NOMO-1 (cell line): ENCODE data around the gene LRP1-AS.
A peak's percentile ranks its signal among the peaks of the same experiment; 100 is the strongest.
"Not testable (repeated sequence)": the region's sequence is repeated elsewhere in the genome, so short reads cannot be mapped to it uniquely, and the experiment has no call there.

Source experiments
- DNase-seq, 2 experiments: peaks; one replicate each; lab custom pipeline; 2025; ENCODE audit not compliant: unreplicated experiment in 2 of 2; lab: John Stamatoyannopoulos, UW

LRP1-AS gene

DNA sequence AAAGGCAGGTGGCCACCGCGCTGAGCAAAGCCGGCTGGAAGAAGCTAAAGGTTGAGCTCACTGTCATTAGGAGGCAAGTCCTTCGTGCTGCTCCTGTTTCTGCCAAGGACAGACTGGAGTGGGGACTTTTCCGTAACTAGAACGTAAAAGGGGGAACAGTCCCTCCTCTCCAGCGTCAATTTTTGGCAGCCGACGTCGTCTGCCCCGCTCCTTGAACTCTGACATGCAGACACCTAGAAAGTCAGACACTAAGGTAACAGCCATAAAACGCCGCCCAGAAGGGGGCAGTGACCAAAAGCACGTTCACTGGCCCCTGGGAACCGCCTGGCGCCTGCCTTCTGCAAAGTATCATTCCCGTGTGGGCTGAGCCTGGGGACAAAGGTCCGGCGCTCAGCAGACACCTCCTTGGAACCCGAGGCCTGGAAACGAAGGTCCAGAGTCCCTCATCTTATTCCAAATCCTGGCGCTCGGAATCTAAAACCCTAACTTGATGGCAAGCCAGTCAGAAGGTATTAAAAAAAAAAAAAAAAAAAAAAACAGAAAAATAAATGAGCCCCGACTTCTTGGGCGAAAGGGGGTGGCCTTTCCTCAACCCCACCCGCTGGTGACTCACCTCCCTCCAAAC lies 20.2 kb downstream of the LRP1-AS start:
- peak; percentile 38 to 47 for DNase-seq

DNA sequence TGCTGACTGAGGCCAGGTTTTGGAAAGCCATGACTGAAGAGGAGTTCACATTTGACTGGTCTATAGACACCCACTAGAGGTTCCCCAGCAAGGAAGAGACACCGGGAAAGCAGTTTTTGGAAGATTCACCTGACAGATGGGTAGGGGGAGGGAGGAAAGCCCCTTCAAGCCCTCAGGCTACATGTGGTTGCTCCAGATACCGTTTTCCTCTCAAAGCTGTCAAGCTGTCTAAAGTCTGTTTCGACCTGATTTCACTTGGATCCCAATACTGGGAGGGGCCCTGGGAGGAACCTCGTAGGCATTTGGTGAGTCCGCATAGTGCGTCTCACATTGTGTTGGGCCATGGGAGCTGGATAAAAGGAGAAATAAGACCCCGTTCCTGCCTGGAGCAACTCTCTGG lies 20.9 kb downstream of the LRP1-AS start:
- DNase-seq: no peak

DNA sequence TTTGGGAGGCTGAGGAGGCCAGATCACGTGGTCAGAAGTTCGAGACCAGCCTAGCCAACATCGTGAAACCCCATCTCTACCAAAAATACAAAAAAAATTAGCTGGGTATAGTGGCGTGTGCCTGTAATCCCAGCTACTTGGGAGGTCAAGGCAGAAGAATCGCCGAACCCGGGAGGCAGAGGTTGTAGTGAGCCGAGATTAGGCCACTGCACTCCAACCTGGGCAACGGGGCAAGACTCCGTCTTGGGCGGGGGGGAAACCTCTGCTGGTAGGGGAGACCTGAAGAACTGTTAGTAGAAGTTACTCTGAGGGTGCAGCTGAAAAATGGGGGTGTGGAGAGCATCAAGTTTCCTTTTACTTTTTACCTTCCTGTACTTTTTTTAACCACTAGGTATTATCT lies 21.4 kb downstream of the LRP1-AS start:
- no peak for DNase-seq

DNA sequence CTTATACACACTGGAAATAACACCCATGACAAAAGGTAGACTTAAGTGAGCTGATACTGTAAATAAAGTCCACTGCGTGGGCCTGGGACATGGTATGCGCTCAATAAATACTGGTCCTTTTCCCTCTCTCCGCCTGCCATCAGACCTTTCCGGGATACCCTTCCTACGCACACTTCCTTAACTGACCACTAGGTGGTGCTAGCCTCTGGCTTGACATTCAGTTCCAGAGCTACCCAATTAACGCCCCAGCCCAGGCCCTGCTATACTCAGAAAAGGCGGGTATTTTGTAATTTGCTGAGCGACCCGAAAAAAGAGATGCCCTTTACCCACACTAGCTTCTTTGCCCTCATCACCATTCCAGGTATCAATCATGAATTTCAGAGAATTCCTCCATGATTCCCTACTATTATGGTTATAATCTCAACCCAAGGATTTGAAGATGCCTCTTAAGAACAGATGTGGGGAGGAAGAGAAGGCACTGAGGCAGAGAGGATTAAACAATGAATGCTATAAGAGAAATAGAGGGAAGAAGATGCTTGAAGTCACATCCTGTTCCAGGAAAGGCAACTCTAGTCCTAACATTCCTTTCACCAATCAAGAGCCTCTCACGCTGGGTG lies 23.1 kb downstream of the LRP1-AS start:
- DNase-seq: peak; percentile 68 to 70

- DNase-seq: no peak
Measured at GRCh38 chr12:57123813-57124212, 23.6 kb downstream of the LRP1-AS start.

DNA sequence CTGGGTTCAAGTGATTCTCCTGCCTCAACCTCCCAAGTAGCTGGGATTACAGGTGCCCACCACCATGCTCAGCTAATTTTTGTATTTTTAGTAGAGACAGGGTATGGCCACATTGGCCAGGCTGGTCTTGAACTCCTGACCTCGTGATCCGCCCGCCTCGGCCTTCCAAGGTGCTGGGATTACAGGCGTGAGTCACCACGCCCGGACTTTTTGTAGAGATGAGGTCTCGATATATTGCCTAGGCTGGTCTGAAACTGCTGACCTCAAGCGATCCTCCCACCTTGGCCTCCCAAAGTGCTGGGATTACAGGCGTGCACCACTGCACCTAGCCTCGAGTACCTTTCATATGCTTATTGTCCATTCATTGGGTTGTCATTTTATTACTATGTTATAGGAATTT lies 26.7 kb downstream of the LRP1-AS start:
- DNase-seq: not testable (repeated sequence)

DNA sequence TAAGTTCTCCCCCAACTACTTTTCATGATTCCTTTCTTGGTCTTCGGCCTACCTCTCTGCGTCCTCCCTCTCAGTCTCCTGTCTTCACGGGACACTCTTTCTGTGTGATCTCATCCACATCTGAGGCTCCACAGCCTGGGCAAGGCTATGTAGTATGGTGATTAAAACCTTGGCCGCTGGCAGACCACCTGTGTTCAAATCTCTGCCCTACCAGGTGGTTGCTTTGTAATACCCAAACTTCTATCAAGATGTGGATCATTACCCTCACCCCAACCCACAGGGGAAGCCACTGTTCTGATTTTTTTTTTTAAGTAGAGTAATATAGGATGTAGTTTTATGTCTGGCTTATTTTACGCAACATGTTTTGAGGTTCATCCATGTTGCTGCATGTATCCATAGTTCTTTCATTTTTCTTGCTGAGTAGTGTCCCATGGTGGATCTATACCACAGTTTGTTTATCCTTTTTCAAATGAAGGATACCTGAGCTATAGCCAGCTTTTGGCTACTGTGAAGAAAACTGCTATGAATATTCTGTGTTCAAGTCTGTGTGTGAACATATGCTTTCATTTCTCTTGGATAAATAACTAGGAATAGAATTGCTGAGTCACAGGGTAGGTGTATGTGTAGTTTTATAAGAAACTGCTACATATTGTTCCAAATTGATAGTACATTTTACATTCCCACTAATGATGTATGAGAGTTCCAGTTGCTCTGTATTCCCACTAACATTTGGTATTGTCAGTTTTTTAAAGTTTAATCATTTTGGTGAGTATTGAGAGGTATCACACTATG lies 27.9 kb downstream of the LRP1-AS start:
- DNase-seq: no peak

DNA sequence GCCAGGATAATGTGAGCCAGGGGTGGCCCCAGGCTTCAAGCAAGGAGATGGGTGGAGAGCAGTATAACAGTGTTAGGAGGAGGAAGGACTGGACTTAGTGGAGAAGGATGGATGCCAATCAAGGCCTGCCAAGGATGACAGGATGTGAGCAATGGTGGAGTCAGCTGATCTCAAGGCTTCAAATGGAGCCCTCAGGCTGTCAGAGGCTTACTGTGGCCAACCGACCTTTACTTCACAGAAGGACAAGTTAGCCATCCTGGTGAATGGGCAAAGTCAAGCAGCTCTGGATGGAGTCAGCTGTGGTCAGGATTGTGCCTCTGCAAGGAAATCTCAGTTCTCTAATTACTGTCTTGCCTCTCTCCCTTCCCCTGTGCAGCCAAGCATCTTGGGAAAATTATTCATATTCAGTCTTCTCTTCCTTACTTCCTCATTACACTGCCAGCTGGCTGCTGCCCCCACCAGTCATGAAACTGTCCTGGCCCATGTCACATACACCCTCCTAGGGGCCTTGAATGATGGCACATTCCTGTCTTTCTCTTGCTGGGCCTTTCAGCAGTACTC lies 28.6 kb downstream of the LRP1-AS start:
- peak; percentile 51 for DNase-seq

DNA sequence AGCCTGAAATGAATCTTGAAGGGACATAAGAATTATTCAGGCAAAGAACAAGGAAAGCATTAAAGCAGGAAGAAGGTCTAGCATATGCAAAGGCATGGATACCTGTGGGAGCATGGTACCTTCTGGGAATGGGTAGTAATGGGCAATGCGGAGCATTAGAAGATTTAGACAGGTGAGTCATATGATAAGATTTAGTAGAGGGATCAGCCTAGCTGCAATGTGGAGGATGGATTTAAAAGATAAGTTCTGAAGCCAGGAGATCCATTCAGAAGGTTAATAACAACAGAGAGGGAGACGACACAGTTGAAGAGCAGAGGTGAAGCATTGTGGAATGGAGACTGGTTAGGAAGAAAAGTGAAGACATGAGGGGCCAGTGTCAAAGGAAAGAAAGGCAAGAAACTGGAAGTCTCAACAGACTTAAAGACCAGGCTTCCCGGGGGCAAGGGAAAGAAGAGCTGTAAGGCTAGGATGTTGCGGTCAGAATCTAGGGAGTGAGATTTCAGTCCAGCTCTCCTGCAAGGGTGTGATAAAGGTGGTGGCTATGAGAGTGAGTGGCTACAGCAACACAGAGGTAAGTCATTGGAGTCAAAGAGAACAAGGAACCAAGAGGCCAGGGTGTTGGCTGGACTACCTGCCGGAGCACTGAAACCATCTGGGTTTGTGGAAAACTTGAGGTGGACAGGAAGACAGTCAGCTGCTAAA lies 30.7 kb downstream of the LRP1-AS start:
- no peak for DNase-seq

DNA sequence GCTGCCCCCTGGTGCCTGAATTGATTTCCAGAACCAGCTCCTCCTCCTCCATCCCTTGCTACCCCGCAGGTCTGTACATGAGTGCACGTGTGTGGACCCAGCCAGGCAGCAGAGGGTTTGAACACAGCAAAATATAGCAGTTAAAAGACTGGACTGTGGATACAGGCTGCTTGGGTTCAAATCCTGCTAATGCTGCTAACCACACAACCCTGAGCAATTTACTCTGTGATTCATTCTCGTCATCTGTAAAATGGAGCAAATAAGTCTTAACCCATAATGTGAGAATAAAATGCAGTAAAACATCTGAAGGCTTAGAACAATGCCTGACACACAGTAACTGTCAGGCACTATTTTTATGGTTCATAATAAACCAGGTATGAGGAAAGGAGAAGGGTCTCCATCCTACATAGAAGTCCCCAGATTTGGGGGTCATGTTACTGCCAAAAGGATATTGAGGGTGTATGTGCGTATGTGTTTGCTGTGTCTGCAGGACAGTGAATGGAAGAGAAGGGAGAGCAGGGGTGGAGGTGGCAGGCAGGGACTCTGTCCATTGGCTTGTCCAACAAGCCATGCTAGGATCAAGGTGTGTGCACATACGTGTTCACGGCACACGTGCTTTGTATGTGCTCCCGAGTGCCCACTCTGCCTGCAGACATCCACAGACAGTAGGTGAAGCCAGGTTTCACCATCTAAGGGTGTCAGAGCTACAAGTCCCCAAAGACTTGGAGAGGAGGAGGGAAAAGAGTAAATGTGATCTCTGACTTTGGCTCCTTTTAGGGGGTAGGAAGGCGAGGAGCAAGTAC lies 34.7 kb downstream of the LRP1-AS start:
- no peak for DNase-seq

- peak; percentile 87 to 93 for DNase-seq
Measured at GRCh38 chr12:57111031-57111734, 36.2 kb downstream of the LRP1-AS start, which contains the start of gene STAT6. TSS of gene STAT6 (minus strand) at chr12:57111362. CDS start at chr12:57108278, 3,084 bp downstream.

GRCh38 chr12:57110104-57111030 lies 37.1 kb downstream of the LRP1-AS start:
- peak; percentile 63 to 82 for DNase-seq

GRCh38 chr12:57109207-57110103 lies 38.0 kb downstream of the LRP1-AS start:
- DNase-seq: no peak

DNA sequence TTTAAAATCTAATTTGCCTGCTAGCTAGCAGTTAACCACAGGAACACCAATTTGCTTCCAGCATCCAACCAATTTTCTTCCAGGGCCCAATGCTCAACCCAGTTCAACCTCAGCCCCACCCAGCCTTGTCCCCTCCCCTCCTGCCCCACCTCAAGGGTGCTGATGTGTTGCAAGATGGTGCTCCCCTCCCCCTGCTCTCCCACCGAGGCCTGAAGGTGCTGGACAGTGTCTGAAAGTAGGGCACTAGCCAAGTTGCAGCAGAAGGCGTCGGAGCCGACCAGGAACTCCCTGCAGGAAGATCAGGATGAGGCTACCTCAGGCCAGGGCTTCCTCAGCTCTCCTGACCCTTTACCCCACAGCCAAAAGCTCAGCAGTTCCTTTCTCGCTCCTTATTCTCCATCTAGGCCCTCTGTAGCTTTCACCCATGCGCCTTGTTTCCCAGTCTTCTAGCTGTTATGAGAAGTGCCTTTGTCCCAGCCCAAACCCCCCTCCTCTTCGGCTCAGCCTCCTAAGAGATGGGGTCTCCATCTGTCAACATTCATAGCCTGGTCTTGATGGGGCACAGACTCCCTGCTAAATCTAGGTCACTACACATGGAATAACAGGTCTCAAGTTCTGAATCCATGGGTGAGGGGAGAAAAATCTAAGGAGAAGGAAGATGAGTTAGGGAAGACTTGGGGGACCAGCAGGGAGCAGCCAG lies 39.8 kb downstream of the LRP1-AS start:
- no peak for DNase-seq

GRCh38 chr12:57106021-57106708 lies 41.3 kb downstream of the LRP1-AS start:
- DNase-seq: no peak
